Kidney (tissue), 14 donors: ENCODE data around the gene GJA3. TPM values are rescaled to one million over a fixed set of nuclear protein-coding genes. Genes with fewer than 3 reads are reported as not detected.

Source experiments
- DNase-seq, 5 donors: peaks; one replicate each; pipeline ENCODE4 v3.0.0-alpha.2; 2013 to 2020
- FAIRE-seq: peaks from 2 replicates; lab custom pipeline; 2012; peaks lifted over from hg19 to GRCh38; lab: Jason Lieb, UNC
- H3K27ac ChIP-seq, 2 donors: one replicate each; pipeline ENCODE4 v1.7.0; 2013; ENCODE audit warnings: low read depth in 2 of 2, low read length in 2 of 2, inconsistent platforms in 1 of 2
- H3K27me3 ChIP-seq: one replicate; pipeline ENCODE4 v1.7.1; 2013; ENCODE audit warnings: low read length, inconsistent platforms; ENCODE audit not compliant: control insufficient read depth, insufficient read depth
- H3K36me3 ChIP-seq, 3 donors: one replicate each; pipeline versions ENCODE4 v1.7.0 to v1.7.1; 2013; ENCODE audit warnings: low read length in 3 of 3, control low read depth in 1 of 3, inconsistent platforms in 1 of 3; ENCODE audit not compliant: insufficient read depth in 3 of 3, control insufficient read depth in 2 of 3
- H3K4me1 ChIP-seq, 3 donors: one replicate each; pipeline versions ENCODE4 v1.7.0 to v1.7.1; 2013; ENCODE audit warnings: low read length in 3 of 3, inconsistent platforms in 1 of 3, low read depth in 1 of 3; ENCODE audit not compliant: control insufficient read depth in 2 of 3, insufficient read depth in 2 of 3
- H3K4me3 ChIP-seq, 3 donors: one replicate each; pipeline versions ENCODE4 v1.7.0 to v1.8.1; 2013; ENCODE audit warnings: low read length in 3 of 3, control low read depth in 1 of 3, inconsistent platforms in 1 of 3
- H3K9ac ChIP-seq, 3 donors: one replicate each; pipeline versions ENCODE4 v1.7.0 to v1.7.1; 2013; ENCODE audit warnings: low read length in 3 of 3, control low read depth in 1 of 3, inconsistent platforms in 1 of 3
- H3K9me3 ChIP-seq, 3 donors: one replicate each; pipeline versions ENCODE4 v1.7.0 to v1.7.1; 2013; ENCODE audit warnings: low read length in 3 of 3, control low read depth in 1 of 3, inconsistent platforms in 1 of 3; ENCODE audit not compliant: control insufficient read depth in 2 of 3, insufficient read depth in 1 of 3
- intact Hi-C: fragments of 100-400 bp; cut with DNase I; formaldehyde crosslinking; loops from one replicate; pipeline ENCODE4 v1.11.1; 2022
- polyA plus RNA-seq: library from polyadenylated mRNA; stranded (reverse); fragments of 350-450 nt; fragmentation: Illumina TruSeq; extraction: RNeasy Lipid Tissue Mini Kit (QIAGEN cat#74804); gene quantifications from one replicate; pipeline ENCODE4 v1.2.3, GENCODE V29; 2014; ENCODE audit warnings: low read depth, low replicate concordance; ENCODE audit not compliant: insufficient read depth
- total RNA-seq: library from RNA; stranded (reverse); fragmentation: NEBNext Ultra II Directional; extraction: Animal tissue kit (Norgen Biotek cat#: 25700); gene quantifications from one replicate; pipeline ENCODE4 v1.2.1, GENCODE V29; 2021
- TF ChIP-seq, protein P1 (sequence below): IDR thresholded peaks from 3 replicates; pipeline ENCODE4 v1.5.1; 2012; ENCODE audit warnings: mild to moderate bottlenecking, moderate library complexity, borderline replicate concordance; ENCODE audit not compliant: insufficient read depth; ENCODE audit errors: extremely low read depth
- donor health status: control.
- donor health status: control.
- donor health status: control.
- donor health status: control.
- donor health status: control.
- donor health status: DM: yes; HTN: yes; CAD: no.
- donor health status: Normal renal cell carcinoma (clear cell type).

GJA3 gene
- total and polyA plus RNA-seq, 2 donors from 2014 or later, result 0.16 to 1.1 TPM

DNA sequence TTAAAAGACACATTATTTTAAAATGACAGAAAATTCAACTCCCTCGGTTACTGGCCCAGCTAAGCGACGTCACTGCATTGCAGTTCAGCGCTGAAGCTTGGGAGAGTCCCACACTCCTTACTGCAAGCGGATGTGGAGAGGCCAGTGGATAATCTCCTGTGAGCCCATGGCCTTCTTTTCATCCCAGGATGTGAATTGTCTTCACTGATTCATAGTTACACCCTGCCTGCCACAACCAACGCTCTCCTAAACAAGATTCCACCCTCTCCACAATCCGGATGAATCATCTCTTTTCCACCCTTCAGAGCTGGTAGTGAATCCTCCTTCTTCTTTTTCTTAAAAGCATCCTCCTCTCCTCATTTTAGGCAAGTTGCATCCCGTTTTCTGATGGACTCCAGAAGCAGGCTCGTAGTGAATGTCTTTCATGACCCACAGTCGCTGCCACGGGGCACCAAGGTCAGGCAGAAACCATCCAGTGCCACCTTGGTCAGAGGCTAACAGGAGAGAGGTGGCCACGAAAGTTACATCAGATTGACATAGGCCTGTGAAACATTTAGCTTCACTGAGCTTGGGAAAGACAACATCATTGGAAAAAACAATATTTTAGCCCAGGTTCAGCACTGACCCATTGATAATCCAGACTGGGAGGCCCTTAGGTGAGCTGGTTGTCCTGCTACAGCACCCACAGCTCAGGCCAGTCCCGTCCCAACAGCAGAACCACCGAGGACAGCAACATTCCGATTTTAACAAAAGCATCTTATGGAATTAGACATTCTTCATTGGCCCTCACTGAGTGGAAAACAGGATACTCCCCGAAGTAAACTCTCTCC, 29.8 kb upstream of the GJA3 start:
- no peak overlapping the region for H3K27ac ChIP-seq
- peak overlapping the region in 1 of 3 donors; percentile 8 for H3K4me3 ChIP-seq
- no peak overlapping the region for H3K9ac ChIP-seq
- DNase-seq (no peak), FAIRE-seq (no peak)
- H3K27me3 ChIP-seq, result peaks cover 17% of the 10 kb centered on the region
- intact Hi-C loops, result no loop called here
- no peaks in the 10 kb centered on the region for H3K9me3 ChIP-seq
- no peaks in the 10 kb centered on the region for H3K36me3 ChIP-seq
- TF ChIP-seq, protein P1, sequence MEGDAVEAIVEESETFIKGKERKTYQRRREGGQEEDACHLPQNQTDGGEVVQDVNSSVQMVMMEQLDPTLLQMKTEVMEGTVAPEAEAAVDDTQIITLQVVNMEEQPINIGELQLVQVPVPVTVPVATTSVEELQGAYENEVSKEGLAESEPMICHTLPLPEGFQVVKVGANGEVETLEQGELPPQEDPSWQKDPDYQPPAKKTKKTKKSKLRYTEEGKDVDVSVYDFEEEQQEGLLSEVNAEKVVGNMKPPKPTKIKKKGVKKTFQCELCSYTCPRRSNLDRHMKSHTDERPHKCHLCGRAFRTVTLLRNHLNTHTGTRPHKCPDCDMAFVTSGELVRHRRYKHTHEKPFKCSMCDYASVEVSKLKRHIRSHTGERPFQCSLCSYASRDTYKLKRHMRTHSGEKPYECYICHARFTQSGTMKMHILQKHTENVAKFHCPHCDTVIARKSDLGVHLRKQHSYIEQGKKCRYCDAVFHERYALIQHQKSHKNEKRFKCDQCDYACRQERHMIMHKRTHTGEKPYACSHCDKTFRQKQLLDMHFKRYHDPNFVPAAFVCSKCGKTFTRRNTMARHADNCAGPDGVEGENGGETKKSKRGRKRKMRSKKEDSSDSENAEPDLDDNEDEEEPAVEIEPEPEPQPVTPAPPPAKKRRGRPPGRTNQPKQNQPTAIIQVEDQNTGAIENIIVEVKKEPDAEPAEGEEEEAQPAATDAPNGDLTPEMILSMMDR, result no peak
- H3K4me1 ChIP-seq, result peaks cover 0 to 7% (median 4%) of the 10 kb centered on the region in 3 donors

GRCh38 chr13:20190076-20190475, 29.2 kb upstream of the GJA3 start:
- Histone ChIP-seq H3K27ac (no peak overlapping the region), H3K4me1 (peaks cover 0 to 7% (median 4%) of the 10 kb centered on the region in 3 donors), H3K36me3 (no peaks in the 10 kb centered on the region), H3K9me3 (no peaks in the 10 kb centered on the region), H3K27me3 (peaks cover 10% of the 10 kb centered on the region), H3K9ac (no peak overlapping the region), H3K4me3 (no peak overlapping the region)
- TF ChIP-seq, protein P1, result no peak
- no peak for FAIRE-seq
- DNase-seq, result no peak
- intact Hi-C loops, result no loop called here

GRCh38 chr13:20188667-20189553, 28.1 kb upstream of the GJA3 start:
- H3K4me1 ChIP-seq, result peaks cover 0 to 10% (median 4%) of the 10 kb centered on the region in 3 donors
- H3K27ac ChIP-seq, result no peak overlapping the region
- FAIRE-seq (no peak), DNase-seq (peak in 1 of 5 donors; percentile 66)
- intact Hi-C loops, result no loop called here
- no peaks in the 10 kb centered on the region for H3K9me3 ChIP-seq
- H3K36me3 ChIP-seq, result no peaks in the 10 kb centered on the region
- H3K4me3 ChIP-seq, result no peak overlapping the region
- TF ChIP-seq, protein P1, result no peak
- peaks cover 5% of the 10 kb centered on the region for H3K27me3 ChIP-seq
- H3K9ac ChIP-seq, result no peak overlapping the region
